Endothelial cell (in vitro differentiated cells): ENCODE results near the gene YIF1B. TPM values are rescaled to one million over a fixed set of nuclear protein-coding genes. Genes with fewer than 3 reads are reported as not detected.

ENCODE experiments used
- DNase-seq: peaks from one replicate; pipeline ENCODE4 v3.0.0; 2021; ENCODE audit warnings: low spot score
- H3K27ac Mint-ChIP-seq: one replicate; pipeline ENCODE4 v1.8.0; 2021; ENCODE audit warnings: mixed read lengths, inconsistent platforms; ENCODE audit not compliant: unreplicated experiment
- H3K27me3 Mint-ChIP-seq: one replicate; pipeline ENCODE4 v1.8.0; 2021; ENCODE audit warnings: mild to moderate bottlenecking, moderate library complexity, mixed read lengths, inconsistent platforms; ENCODE audit not compliant: unreplicated experiment
- H3K36me3 Mint-ChIP-seq: one replicate; pipeline ENCODE4 v1.8.0; 2021; ENCODE audit warnings: mild to moderate bottlenecking, low read depth, mixed read lengths, inconsistent platforms; ENCODE audit not compliant: unreplicated experiment
- H3K4me1 Mint-ChIP-seq: one replicate; pipeline ENCODE4 v1.8.0; 2021; ENCODE audit warnings: mild to moderate bottlenecking, mixed read lengths, inconsistent platforms; ENCODE audit not compliant: unreplicated experiment
- H3K4me3 Mint-ChIP-seq: one replicate; pipeline ENCODE4 v1.8.0; 2021; ENCODE audit warnings: mild to moderate bottlenecking, mixed read lengths, inconsistent platforms; ENCODE audit not compliant: unreplicated experiment
- H3K9me3 Mint-ChIP-seq: one replicate; pipeline ENCODE4 v1.8.0; 2021; ENCODE audit warnings: mixed read lengths, inconsistent platforms; ENCODE audit not compliant: unreplicated experiment
- total RNA-seq: library from RNA; stranded (reverse); fragmentation: NEBNext Ultra II Directional; extraction: Animal tissue kit (Norgen Biotek cat#: 25700); gene quantifications from one replicate; pipeline ENCODE4 v1.2.1, GENCODE V29; 2021; ENCODE audit not compliant: unreplicated experiment
- TF ChIP-seq, protein P1 (sequence below): fragments of 200-600 bp; sonication (generic); IDR thresholded peaks from one replicate; pipeline ENCODE4 v1.5.0; 2021; ENCODE audit warnings: antibody characterized with exemption; ENCODE audit not compliant: unreplicated experiment

Gene YIF1B
- total RNA-seq, 1 donor from 2014 or later, result 55.2 TPM

DNA sequence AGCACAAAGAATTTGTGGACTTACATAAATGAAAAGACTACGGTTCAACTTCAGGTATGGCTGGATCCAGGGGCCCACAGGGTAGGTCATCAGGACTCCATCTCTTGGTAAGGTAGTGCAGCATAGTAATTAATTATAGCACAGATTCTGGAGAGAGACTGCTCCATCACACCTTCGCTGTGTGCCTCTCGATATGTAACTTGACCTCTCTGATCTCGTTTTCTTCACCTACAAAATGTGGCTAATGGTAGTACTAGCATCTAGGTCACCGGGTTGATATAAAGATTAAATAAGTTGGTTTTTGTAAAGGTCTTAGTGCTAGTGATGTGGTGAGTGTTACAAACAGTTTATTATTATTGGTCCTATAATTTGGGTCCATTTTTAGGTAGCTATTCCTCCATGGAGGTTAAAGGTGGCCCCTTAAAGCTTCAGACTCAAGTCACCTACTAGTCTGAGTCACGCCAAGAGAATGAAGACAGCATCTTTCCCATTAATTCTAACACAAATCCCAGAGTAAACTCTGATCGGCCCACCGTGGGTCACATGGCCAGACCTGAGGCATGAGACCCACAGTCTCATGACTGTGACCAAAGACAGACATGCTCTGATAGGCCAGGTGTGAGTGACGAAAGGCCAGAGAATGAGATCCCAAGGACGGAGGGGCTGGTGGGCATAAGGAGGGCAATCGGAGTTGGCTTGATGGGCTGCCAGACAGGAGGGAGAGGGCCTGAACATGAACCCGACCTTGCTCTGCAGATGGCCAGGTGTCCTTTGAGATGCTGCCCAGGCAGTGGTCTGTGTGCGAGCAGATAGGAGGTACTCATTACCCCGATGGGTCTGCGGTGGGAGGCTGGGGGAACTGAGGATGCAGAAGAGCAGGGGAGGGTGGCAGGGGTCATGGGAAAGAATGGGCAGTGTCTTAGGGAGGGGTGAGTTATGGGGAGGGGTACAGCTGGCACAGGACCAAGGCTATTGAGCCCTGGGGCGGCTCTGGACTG, 40.3 kb upstream of the YIF1B start:
- Mint-ChIP-seq H3K36me3 (peaks cover 6% of the 10 kb centered on the region), H3K9me3 (no peaks in the 10 kb centered on the region), H3K4me1 (peaks cover 5% of the 10 kb centered on the region), H3K4me3 (no peak overlapping the region), H3K27ac (no peak overlapping the region), H3K27me3 (peaks cover 19% of the 10 kb centered on the region)
- TF ChIP-seq, protein P1, sequence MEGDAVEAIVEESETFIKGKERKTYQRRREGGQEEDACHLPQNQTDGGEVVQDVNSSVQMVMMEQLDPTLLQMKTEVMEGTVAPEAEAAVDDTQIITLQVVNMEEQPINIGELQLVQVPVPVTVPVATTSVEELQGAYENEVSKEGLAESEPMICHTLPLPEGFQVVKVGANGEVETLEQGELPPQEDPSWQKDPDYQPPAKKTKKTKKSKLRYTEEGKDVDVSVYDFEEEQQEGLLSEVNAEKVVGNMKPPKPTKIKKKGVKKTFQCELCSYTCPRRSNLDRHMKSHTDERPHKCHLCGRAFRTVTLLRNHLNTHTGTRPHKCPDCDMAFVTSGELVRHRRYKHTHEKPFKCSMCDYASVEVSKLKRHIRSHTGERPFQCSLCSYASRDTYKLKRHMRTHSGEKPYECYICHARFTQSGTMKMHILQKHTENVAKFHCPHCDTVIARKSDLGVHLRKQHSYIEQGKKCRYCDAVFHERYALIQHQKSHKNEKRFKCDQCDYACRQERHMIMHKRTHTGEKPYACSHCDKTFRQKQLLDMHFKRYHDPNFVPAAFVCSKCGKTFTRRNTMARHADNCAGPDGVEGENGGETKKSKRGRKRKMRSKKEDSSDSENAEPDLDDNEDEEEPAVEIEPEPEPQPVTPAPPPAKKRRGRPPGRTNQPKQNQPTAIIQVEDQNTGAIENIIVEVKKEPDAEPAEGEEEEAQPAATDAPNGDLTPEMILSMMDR, result no peak
- DNase-seq, result no peak

DNA sequence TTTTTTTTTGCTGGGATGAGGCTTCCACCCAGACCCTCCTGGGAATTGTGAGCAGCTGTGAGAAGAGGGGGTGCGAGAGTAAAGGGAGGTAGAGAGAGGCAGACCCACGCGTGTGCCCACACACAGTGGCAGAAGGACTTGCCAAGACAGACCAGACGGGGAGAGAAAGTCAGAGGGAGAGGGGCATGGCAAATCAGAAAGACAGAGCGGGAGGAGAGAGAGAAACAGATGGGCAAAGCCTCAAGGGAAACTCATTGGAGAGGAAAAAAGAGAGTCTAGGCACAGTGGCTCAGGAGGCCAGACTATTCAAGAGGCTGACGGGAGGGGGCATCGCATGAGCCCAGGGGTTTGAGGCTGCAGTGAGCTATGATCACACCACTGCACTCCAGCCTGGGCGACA, 36.9 kb upstream of the YIF1B start:
- Mint-ChIP-seq H3K27ac (no peak overlapping the region), H3K4me1 (no peaks in the 10 kb centered on the region), H3K27me3 (peaks cover 7% of the 10 kb centered on the region), H3K9me3 (no peaks in the 10 kb centered on the region), H3K4me3 (no peak overlapping the region), H3K36me3 (no peaks in the 10 kb centered on the region)
- DNase-seq, result no peak
- TF ChIP-seq, protein P1, result no peak

DNA sequence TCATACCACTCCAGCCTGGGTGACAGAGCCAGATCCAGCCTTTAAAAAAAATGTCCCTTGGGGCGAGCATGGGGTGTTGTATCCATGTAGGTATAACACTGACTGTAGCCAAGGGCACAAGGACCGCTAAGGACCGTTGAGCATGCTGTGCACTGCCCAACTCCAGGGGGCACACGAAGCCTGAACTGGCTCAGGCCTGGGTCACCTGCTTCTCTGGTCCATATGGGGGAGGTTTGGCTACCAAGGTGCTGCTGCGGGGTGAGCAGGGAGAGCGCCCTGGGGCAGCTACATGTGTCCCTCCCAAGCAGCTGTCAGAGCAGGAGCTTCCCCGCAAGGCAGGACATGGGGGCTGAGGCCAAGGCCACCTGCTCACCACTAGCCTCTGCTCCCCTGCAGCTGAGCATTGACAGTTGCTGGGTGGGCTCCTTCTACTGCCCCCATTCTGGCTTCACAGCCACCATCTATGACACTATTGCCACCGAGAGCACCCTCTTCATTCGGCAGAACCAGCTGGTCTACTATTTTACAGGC, 36.2 kb upstream of the YIF1B start:
- Mint-ChIP-seq H3K9me3 (no peaks in the 10 kb centered on the region), H3K4me1 (no peaks in the 10 kb centered on the region), H3K27ac (no peak overlapping the region), H3K27me3 (peaks cover 7% of the 10 kb centered on the region), H3K36me3 (no peaks in the 10 kb centered on the region), H3K4me3 (no peak overlapping the region)
- DNase-seq, result no peak
- TF ChIP-seq, protein P1, result no peak

DNA sequence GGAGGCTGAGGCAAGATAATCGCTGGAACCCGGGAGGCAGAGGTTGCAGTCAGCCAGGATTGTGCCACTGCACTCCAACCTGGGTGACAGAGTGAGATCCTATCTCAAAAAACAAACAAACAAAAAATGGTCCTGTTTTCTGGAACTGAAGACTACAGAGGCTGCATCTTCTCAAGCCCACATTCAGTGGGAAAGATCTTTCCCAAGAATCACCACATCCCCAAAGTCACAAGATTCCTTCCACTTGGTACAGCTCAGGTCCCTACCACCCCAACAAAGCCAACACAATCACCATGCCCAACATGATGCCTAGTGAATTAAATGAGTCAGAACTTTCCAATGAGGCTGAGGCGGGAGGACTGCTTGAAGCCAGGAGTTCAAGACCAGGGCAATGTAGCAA, 35.1 kb upstream of the YIF1B start:
- peaks cover 6% of the 10 kb centered on the region for H3K27me3 Mint-ChIP-seq
- no peak overlapping the region for H3K4me3 Mint-ChIP-seq
- TF ChIP-seq, protein P1, result no peak
- no peaks in the 10 kb centered on the region for H3K4me1 Mint-ChIP-seq
- no peak for DNase-seq
- peaks cover 3% of the 10 kb centered on the region for H3K36me3 Mint-ChIP-seq
- no peak overlapping the region for H3K27ac Mint-ChIP-seq
- no peaks in the 10 kb centered on the region for H3K9me3 Mint-ChIP-seq

DNA sequence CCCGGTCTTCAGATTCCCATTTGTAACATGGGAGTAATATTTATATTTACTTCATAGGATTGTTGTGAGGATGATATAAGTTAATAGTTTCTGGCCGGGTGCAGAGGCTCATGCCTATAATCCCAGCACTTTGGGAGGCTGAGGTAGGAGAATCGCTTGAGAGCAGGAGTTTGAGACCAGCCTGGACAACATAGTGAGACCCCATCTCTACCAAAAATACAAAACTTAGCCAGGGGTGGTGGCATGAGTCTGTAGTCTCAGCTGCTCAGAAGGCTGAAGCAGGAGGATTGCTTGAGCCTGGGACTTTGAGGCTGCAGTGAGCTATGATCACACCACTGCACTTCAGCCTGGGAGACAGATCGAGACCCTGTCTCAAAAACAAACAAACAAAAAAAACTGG, 31.1 kb upstream of the YIF1B start:
- Mint-ChIP-seq H3K9me3 (no peaks in the 10 kb centered on the region), H3K4me3 (no peak overlapping the region), H3K4me1 (no peaks in the 10 kb centered on the region), H3K36me3 (peaks cover 5% of the 10 kb centered on the region), H3K27ac (no peak overlapping the region), H3K27me3 (peaks cover 6% of the 10 kb centered on the region)
- TF ChIP-seq, protein P1, result no peak
- DNase-seq, result no peak
